Ammon's horn (tissue), 1 donor: ENCODE results near the gene KAZALD1.
"Not testable (repeated sequence)": the region's sequence is repeated elsewhere in the genome, so short reads cannot be mapped to it uniquely, and the experiment has no call there.

Experiments
- DNase-seq: peaks from one replicate; pipeline ENCODE4 v3.0.0-alpha.2; 2016; ENCODE audit warnings: low spot score

The KAZALD1 gene

DNA sequence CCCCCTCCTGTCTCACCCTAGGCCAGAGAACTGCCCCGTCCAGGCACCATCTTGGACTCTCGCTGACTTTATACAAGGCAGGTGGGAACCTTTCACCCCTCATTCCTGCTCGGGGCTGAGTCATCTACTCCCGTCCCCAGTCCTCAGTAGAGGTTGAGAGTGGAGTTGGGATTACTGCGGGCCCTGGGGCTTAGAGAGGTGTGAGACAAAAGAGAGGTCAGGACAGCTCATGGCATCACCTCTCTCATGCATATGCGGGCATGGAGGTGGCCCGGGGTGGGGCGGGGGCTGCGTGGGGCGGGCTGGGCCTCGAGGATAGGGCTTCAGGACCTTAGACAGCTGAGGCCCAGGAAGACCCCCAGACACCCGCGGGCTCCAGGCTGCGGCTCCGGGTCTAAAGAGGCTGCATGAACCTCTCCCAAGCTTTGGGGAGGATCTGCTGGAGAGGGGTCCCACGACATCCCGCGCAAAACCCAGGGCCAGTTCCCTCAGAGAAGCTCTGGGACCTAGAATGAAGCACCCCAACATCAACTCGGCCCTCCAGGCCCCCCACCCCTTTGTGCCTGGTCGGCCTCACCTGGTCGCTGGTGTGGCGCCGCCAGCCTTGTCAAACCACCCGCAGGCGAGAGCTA, 31.2 kb upstream of the KAZALD1 start:
- DNase-seq, result no peak

DNA sequence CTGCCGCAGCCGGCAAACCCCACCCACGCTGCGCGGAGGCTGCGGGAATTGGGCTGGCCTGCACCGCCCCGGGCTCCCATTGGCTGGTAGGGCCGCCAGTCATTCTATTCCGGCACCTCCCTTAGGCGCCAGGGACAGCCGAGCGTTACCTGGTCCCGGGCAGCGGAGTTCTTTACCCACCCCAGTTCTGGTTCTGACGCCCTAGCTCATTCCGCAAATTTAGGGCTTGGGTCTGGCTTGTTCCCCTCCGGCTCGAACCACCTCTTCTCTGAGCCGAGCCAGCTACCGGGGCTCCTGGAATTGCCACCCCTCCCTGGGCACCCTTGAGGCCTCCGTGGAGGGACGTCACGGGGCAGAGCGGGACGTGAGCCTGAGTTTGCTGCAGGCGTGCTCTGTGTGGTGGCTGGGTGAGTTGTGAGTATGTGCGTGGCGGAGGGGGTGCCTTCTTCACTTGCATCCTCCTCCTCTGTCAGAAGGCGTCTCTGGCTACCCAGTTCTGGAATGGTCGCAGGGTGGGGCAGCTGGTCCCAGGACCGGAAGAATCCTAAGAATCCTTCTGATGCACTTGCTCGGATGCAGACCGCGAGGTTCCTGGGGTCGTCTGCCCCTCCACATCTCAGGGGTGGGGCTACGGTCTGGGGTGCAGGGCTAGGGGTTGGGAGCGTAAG, 30.5 kb upstream of the KAZALD1 start, which contains the start of the genes PDZD7 and SFXN3:
Gene PDZD7 (minus strand): TSS at position 2 of the 668 bp plus-strand sequence. CDS start 910 bp downstream, outside the sequence.
Gene SFXN3 (plus strand): TSS at position 107 of the 668 bp plus-strand sequence. CDS start 3,461 bp downstream, outside the sequence.
- DNase-seq, result peak; percentile 97

DNA sequence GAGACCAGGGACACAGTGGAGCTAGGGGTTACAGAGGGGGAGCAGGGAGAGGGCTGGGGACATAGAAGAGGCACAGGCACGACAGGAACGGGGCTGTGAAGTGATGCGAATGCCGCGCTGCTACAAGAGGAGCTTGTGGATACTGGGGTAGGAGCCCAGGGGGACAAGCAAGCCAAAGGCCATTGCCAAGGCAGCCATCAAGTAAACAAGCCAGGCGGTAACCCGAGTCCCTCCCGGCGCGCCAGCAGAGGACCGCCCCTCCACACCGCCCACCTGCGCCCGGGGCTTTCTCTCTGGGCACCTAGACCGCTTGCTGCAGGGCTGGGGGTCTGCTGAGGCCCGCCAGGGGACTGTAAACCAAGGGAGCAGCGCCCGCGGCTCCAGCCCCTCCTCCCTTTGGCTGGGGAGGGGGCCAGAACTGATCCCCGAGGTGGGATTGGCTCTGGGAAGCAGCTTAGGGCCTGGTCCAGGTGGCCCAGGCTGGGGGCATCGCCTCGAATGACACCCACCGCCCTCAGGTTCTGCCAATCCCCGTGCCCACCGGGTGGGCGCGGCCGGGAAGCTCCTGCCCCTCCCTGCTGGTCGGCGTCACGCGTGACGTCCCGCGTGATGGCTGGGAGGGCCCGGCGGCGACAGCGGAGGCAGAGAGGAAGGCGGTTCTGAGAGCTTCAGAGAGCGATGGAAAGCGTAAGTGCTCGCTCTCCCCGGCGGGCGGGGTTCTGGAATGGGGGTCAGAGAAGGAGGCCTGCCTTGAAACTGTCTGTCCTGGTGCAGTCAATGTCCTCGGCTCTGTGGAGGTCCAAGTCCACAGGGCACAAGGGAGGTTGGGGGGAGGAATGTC, 29.8 kb upstream of the KAZALD1 start:
- peak; percentile 96 for DNase-seq

DNA sequence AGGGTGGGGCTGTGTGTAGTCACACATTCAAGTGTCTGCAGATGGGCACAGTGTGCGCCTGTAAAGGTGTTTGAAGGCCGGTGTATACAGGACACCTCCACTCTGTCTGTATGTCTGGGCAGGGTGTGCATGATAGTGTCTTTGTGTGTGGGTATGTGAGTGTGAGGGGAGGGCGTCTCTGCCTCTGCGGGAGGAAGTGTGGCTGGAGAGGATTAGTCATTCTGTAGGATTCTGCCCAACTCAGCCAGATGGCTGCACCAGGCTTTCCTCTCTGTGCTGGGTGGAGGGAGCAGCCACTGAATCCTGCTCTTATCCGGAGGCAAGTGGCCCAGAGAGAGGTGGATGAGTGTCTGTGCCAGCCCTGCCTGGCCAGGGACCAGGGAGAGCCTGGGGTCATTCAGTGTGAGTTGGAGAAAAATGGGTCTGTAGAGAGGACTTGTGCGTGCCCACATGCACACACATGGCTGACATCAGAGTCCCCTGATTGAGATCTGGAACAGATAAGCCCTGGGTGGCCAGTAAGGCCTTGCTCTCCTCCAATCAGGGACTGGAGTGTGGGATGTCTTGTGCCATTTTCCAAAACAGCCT, 29.1 kb upstream of the KAZALD1 start:
- DNase-seq, result peak; percentile 89

DNA sequence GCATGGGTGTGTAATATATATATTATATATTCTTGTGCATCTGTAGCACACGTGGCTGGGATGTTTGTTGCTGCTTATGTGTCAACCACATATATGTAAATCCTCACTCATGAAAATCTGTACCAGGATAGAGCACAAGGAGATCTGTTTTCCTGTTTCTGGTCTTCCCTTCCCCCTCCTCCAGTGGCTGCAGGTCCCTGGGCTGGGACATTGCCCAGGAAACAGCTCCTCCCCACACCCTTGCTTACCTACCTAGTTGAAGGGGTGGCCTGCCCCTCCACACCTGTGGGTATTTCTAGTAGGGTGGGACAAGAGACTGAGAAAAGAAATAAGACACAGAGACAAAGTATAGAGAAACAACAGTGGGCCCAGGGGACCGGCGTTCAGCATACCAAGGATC, 28.5 kb upstream of the KAZALD1 start:
- no peak for DNase-seq

DNA sequence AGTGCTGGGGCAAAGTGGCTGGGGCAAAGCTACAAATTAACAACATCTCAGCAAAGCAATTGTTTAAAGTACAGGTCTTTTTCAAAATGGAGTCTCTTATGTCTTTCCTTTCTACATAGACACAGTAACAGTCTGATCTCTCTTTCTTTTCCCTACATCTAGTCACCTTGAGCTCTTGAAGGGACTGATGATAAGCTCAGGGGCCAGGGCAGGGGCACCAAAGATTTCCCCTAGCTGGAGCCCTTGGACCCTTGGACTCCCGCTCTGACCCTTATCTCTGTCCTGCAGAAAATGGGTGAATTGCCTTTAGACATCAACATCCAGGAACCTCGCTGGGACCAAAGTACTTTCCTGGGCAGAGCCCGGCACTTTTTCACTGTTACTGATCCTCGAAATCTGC, 27.4 kb upstream of the KAZALD1 start:
- not testable (repeated sequence) for DNase-seq

DNA sequence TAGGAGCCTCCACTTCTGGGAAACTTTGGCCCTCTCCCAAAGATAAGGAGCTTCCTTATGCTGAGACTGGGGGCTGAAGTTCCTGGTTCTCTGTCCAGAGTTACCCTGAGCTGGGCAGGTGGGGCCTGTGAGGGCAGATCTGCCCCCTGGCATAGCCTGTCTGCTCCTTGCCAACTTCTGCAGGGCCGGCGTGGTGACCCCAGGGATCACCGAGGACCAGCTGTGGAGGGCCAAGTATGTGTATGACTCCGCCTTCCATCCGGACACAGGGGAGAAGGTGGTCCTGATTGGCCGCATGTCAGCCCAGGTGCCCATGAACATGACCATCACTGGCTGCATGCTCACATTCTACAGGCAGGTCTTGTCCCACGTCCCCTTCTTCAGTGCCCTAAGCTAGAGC, 26.5 kb upstream of the KAZALD1 start:
- DNase-seq, result no peak

DNA sequence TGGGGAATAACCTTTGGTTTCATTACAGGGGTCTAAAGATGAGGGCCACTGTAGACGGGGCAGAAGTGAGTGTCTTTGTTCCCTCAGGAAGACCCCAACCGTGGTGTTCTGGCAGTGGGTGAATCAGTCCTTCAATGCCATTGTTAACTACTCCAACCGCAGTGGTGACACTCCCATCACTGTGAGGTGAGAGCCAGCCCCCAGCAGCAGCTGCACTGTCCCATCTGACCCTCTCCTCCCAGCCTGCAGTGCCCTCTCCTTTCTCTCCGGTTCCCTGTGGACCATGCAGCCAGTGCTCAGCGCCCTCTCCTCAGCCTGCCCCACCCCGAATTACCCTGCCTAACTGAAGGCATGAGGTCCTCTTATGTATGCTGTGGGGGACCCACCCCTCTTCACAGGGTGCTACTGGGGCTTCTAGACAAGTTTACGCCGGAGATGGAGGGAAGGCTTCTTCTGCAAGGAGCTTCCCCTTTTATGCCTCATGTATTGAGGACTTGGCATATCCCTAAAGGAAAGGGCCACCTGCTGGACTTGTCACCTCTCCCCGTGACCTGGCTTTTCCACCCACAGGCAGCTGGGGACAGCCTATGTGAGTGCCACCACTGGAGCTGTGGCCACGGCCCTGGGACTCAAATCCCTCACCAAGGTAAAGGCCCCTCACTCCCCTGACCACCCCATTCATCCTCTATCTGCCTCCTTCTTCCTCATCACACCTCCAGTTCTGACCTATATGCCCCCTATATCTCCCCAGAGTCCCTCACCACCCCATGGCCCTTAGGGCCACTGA, 25.7 kb upstream of the KAZALD1 start:
- no peak for DNase-seq

DNA sequence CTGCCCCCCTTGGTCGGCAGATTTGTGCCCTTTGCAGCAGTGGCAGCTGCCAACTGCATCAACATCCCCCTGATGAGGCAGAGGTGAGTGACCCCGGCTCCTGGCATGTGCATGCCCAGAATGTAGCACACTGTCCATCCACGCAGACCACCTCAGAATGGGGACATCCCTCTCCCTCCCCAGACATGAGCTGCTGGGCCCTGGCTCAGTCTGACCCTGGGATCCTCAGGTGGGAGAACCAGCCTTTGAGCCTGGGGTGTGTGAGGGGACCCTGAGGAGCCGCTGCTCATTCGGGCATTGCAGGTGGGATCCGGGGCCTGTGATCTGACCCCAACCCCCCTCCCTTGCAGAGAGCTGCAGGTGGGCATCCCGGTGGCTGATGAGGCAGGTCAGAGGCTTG, 25.1 kb upstream of the KAZALD1 start:
- no peak for DNase-seq

DNA sequence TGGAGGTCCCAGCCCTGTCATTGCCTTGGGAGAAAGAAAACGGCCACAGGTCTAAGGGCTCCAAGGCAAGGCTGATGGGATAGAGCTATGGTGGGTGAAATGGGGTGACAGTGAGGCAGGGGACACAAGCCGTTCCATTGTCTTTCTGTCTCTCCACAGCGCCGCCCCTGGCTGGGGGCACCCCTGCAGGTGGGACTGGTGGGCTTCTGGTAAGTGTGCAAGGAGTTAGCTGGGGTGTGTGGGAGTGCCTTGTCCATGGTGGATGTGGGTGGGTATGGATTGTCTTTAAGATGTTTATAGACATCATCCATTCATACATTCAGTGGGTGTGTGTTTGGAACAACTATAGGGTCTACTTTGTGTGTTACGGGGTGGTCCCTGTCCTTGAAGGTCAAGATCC, 23.3 kb upstream of the KAZALD1 start:
- DNase-seq, result no peak

DNA sequence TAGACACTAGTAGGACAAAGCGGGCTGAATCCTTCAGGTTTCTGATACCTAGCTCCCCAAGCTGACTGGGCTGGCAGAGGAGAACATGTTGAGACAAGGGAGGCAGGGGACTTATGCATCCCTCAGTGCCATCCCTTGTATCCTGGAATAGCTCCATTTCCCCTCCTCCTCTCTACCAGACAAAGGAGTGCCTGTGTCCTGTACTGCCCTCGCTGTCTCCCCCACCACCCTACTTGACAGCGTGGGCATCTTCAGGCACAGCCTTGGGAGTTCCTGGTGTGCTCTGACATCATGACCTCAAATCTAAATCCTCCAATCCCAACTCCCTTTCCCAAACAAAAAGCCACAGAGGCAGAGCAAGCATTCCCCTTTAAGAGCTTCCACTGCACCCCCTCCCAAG, 21.7 kb upstream of the KAZALD1 start:
- DNase-seq, result peak; percentile 63

DNA sequence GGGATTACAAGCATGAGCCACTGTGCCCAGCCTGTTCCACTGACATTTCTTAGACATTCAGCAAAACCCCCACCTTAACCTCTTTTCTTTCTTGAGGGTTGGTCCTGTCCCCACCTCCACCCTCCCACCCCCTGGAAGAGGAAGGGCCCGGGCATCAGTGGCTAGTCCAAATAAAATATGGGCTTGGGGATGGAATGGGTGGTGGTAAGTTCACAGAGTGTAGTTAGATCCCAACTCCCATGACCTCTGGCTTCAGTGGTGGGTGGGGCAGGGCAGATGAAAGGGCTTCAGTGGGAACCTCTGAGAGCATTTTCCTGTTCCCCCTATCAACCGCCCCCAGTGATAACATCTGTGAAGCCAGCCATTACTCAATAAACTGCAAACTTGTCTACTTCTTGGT, 20.9 kb upstream of the KAZALD1 start:
- no peak for DNase-seq

DNA sequence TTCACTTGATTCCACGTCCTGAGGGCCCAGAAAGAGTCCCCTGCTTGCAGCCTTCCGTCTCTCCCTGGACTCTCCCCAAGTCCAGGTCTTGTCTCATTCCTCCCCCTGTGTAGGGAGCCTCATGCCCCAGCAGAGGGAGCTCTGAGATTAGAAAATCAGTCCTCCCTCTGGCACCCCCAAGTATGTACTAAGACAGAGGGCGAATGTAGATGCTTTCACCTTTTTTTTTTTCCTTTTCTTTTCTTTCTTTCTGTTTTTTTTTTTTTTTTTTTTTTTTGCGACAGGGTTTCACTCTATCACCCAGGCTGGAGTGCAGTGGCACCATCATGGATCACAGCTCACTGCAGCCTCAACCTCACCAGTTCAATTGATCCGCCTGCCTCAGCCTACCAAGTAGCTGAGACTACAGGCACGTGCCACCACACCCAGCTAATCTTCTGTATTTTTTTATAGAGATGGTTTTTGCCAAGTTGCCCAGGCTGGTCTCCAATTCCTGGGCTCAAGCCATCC, 20.5 kb upstream of the KAZALD1 start:
- peak; percentile 91 for DNase-seq

DNA sequence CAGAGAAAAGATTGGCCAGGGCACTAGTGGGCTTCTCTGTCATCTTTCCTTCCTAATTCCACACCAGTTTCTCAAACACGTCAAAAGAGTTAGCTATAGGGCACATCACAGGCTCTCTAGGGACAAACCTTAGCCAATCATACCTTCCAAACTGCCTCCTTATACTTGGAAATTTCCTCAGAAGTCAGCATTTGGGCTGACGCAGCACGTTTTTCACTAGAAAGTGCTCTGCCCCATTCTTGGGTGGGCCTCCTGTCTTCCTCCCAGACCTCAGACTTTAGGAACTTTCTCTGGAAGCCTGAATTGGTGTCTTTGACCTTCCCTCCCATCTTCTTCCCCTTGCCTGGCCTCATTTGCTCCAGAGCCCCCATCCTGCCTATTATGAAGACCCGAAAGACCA, 19.7 kb upstream of the KAZALD1 start:
- DNase-seq, result no peak

DNA sequence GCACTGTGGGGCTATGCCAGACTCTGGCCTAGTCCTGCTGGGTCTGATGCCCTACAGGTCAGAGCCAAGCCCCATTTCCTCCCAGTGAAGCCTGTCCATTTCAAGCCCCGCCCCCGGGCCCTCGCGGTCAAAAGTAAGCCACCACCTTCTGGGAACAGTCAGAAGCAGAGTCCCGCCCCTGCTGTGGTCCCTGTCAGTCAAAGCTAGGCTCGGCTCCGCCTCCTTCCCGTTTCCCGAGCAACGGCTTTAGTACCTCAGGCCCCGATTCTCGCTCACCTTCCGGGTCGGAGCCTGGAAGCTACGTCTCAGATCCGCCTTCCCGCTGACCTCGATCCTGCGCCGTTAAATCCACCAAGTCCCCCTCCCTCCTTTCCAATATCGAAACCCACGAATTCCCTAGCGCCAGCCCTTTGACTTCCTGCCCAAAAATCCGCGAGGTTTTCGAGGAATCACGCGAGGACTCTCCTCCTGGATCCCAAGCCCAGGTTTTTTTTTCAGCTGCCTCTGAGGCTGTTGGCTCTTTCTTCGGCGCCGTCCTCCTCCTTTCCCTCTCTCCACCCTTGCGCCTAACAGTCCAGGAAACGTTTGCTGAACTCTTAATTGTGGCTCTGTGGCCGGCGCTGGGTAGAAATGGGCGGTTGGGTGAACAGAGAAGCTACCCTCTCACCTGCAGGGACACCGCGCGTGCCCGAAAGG, 19.0 kb upstream of the KAZALD1 start:
- peak; percentile 94 for DNase-seq

DNA sequence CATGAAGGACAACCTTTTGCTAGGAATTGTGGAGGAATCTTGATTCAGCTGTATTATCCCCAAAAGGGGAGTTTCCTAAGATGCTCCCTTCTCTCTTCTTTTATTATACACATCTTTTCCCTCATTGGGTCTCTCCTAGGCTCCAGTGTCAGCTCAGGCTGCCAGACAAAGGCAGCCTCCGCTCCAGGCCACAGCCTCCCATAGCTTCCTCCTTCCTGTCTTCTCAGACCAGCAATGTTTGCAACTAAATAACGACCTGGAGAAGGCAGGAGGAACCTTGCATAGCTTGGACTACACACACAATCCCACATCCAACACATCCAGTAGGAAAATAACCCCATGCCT, 18.5 kb upstream of the KAZALD1 start:
- DNase-seq, result no peak

DNA sequence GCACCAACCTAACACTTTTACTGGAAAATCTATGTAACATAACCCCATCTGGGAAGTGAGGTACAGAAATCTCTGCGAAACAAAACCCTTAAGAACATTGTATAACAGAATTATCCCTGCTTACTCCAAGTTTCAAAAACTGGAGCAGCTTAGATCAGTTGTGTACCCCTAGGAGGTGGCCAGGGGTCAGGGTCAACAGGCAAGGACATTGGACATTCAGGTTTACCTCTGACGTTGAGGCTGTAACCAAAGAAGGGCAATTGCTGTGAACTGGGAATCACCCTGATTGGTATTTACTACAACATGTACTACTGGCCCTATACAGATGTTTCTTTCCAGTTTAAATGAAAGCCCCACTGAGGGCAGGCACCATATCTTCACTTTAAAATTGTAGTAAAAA, 17.7 kb upstream of the KAZALD1 start:
- no peak for DNase-seq

DNA sequence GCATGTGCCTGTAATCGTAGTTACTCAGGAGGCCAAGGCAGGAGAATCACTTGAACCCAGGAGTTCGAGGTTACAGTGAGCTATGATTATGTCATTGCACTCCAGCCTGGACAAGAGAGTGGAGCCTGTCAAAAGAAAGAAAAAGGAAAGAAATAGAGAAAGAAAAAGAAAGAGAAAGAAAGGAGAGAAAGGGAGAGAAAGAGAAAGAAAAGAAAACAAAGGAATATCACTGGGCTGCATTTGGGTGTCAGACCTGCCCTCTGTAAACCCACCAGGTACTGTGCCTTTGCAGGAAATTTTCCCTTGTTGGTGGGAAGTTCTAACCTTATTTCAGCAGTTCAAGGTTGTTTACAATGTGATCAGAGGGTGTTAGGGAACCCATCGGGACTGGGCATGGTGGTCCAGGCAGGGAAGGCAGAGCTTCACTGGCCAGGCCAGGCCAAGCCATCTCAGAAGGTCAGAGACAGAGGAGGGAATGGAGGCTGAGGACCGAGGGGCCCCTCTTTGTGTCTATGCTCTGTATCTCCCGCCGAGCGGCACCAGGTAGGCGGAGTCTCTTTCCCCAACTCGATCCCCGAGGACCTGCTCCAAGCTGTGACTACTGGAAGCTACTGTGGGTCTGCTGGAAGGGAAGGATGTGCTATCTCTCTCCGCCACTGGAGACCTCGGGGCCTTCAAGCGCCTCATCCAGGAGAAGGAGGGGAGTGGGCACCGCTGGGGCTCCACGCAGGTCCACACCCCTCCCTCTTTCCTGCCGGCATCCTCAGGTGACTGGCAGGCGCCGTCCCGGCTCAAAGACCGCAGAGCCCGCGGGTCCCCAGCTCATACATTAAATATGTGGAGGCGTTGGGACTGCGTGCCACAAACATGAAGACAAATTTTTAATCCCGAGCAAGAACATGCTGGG, 15.2 kb upstream of the KAZALD1 start:
- DNase-seq, result no peak

DNA sequence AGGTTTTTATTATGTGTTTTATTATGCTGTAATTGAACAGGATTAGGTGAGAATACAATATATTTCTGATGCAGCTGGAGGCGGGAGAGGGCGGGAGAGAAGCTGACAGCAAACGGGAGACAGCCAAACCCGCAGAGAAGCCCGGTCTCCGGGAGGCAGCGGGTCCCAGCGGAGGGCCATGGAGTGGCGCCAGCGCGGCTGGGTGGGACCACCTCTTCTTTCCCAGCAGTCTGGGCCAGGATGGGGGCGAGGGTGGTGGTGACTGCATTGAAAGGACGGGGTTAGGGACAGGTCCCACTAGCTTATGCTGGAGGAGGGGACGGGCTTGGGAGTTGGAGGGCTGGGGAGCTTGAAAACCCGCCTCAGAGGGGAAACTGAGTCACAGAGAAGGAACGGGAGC, 14.5 kb upstream of the KAZALD1 start:
- no peak for DNase-seq
